Measurements from ENCODE around the gene CSAD. TPM values are rescaled to one million over a fixed set of nuclear protein-coding genes. Genes with fewer than 3 reads are reported as not detected.

Gene CSAD
- total and polyA plus RNA-seq, 2 of the 13 experiments (the other 11 are each of a cell fraction or from before 2014, with no cell fraction given), result 7.2 to 23.5 TPM

GRCh38 chr12:53213348-53213747, 32.6 kb upstream of the CSAD start (continued):
- TF ChIP-seq ZNF619 (CRISPR knock-in tag; IDR thresholded peaks at IDR 0.05), result peak; percentile 51; the same call in 1 of the 2 replicates
- TF ChIP-seq TEAD3 (CRISPR knock-in tag; optimal IDR thresholded peaks at IDR 0.05; ENCODE audit: borderline replicate concordance), result peak; percentile 27
- peak; percentile 43; the same call in 1 of the 2 replicates for TF ChIP-seq KDM5B (CRISPR knock-in tag; IDR thresholded peaks at IDR 0.05; ENCODE audit: borderline replicate concordance)
- no peak for TF ChIP-seq ZHX1 (CRISPR knock-in tag; IDR thresholded peaks at IDR 0.05; ENCODE audit: low read depth)
- TF ChIP-seq HMGXB4 (CRISPR knock-in tag; IDR thresholded peaks at IDR 0.05; ENCODE audit: borderline replicate concordance in 1 of 2, low read depth in 1 of 2), result peak; percentile 44 to 55; a peak in 1 of 4 replicates
- peak; percentile 53 for TF ChIP-seq XRCC5 (optimal IDR thresholded peaks at IDR 0.05; ENCODE audit: low read length)
- no peak for TF ChIP-seq ZNF781 (CRISPR knock-in tag; IDR thresholded peaks at IDR 0.05; ENCODE audit: borderline replicate concordance, not compliant biosample characterization)
- no peak for TF ChIP-seq ZNF121 (CRISPR knock-in tag; IDR thresholded peaks at IDR 0.05)
- TF ChIP-seq ZNF576 (CRISPR knock-in tag; IDR thresholded peaks at IDR 0.05), result 0 out of 2 replicates have a peak, but pooled peaks have one; percentile 26
- TF ChIP-seq, protein P1, sequence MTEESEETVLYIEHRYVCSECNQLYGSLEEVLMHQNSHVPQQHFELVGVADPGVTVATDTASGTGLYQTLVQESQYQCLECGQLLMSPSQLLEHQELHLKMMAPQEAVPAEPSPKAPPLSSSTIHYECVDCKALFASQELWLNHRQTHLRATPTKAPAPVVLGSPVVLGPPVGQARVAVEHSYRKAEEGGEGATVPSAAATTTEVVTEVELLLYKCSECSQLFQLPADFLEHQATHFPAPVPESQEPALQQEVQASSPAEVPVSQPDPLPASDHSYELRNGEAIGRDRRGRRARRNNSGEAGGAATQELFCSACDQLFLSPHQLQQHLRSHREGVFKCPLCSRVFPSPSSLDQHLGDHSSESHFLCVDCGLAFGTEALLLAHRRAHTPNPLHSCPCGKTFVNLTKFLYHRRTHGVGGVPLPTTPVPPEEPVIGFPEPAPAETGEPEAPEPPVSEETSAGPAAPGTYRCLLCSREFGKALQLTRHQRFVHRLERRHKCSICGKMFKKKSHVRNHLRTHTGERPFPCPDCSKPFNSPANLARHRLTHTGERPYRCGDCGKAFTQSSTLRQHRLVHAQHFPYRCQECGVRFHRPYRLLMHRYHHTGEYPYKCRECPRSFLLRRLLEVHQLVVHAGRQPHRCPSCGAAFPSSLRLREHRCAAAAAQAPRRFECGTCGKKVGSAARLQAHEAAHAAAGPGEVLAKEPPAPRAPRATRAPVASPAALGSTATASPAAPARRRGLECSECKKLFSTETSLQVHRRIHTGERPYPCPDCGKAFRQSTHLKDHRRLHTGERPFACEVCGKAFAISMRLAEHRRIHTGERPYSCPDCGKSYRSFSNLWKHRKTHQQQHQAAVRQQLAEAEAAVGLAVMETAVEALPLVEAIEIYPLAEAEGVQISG (CRISPR knock-in tag; IDR thresholded peaks at IDR 0.05), result peak; percentile 50
- TF ChIP-seq ARHGAP35 (CRISPR knock-in tag; IDR thresholded peaks at IDR 0.05; ENCODE audit: borderline replicate concordance), result 0 out of 2 replicates have a peak, but pooled peaks have one; percentile 41
- TF ChIP-seq IRF2 (CRISPR knock-in tag; IDR thresholded peaks at IDR 0.05), result no peak
- TF ChIP-seq, protein P2, sequence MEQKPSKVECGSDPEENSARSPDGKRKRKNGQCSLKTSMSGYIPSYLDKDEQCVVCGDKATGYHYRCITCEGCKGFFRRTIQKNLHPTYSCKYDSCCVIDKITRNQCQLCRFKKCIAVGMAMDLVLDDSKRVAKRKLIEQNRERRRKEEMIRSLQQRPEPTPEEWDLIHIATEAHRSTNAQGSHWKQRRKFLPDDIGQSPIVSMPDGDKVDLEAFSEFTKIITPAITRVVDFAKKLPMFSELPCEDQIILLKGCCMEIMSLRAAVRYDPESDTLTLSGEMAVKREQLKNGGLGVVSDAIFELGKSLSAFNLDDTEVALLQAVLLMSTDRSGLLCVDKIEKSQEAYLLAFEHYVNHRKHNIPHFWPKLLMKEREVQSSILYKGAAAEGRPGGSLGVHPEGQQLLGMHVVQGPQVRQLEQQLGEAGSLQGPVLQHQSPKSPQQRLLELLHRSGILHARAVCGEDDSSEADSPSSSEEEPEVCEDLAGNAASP (CRISPR knock-in tag; IDR thresholded peaks at IDR 0.05; ENCODE audit: borderline replicate concordance), result 0 out of 2 replicates have a peak, but pooled peaks have one; percentile 16
- TF ChIP-seq RFX5 (IDR thresholded peaks at IDR 0.05; ENCODE audit: low read depth, low read length), result 0 out of 2 replicates have a peak, but pooled peaks have one; percentile 42
- TF ChIP-seq ZNF225 (CRISPR knock-in tag; IDR thresholded peaks at IDR 0.05), result 0 out of 2 replicates have a peak, but pooled peaks have one; percentile 69
- peak; percentile 37; the same call in 1 of the 2 replicates for TF ChIP-seq ZBTB14 (CRISPR knock-in tag; IDR thresholded peaks at IDR 0.05)
- TF ChIP-seq MXD1 (CRISPR knock-in tag; IDR thresholded peaks at IDR 0.05), result no peak

Measured in HepG2 (cell line).